Central memory CD8-positive, alpha-beta T cell (primary cell): ENCODE measurements around the gene SANBR.

Experiments used
- ATAC-seq: fragments of 150-1000 bp; cut with Tn5 transposase; replicated peaks from 2 replicates; pipeline ENCODE4 v1.10.0; 2022; ENCODE audit warnings: mild to moderate bottlenecking, moderate FRiP score, moderate number of reproducible peaks; ENCODE audit not compliant: poor library complexity, severe bottlenecking; ENCODE audit errors: extremely low read depth
- DNase-seq, 2 donors: peaks; one replicate each; pipeline ENCODE4 v3.0.0; 2021; ENCODE audit warnings: low spot score in 2 of 2
- H3K27ac Mint-ChIP-seq: one replicate; pipeline ENCODE4 v1.8.0; 2022; ENCODE audit warnings: low read depth, mild to moderate bottlenecking, moderate library complexity, mixed read lengths
- H3K27me3 Mint-ChIP-seq: one replicate; pipeline ENCODE4 v1.8.0; 2022; ENCODE audit warnings: mixed read lengths
- H3K36me3 Mint-ChIP-seq: one replicate; pipeline ENCODE4 v1.8.0; 2022; ENCODE audit warnings: mild to moderate bottlenecking, moderate library complexity, mixed read lengths; ENCODE audit not compliant: insufficient read depth
- H3K4me1 Mint-ChIP-seq: one replicate; pipeline ENCODE4 v1.8.0; 2022; ENCODE audit warnings: mixed read lengths
- H3K4me3 Mint-ChIP-seq: one replicate; pipeline ENCODE4 v1.8.0; 2022; ENCODE audit warnings: mild to moderate bottlenecking, moderate library complexity, mixed read lengths
- H3K9me3 Mint-ChIP-seq: one replicate; pipeline ENCODE4 v1.8.0; 2022; ENCODE audit warnings: mixed read lengths

The SANBR gene

GRCh38 chr2:61109291-61109690 lies 43.6 kb downstream of the SANBR start:
- peaks cover 5% of the 10 kb centered on the region for H3K36me3 Mint-ChIP-seq
- no peaks in the 10 kb centered on the region for H3K4me1 Mint-ChIP-seq
- H3K4me3 Mint-ChIP-seq = no peak overlapping the region
- no peak overlapping the region for H3K27ac Mint-ChIP-seq
- ATAC-seq (no peak), DNase-seq (no peak)
- no peaks in the 10 kb centered on the region for H3K27me3 Mint-ChIP-seq
- H3K9me3 Mint-ChIP-seq = no peaks in the 10 kb centered on the region

GRCh38 chr2:61111708-61112107 lies 46.0 kb downstream of the SANBR start:
- Mint-ChIP-seq H3K4me1 (no peaks in the 10 kb centered on the region), H3K27ac (no peak overlapping the region), H3K4me3 (no peak overlapping the region), H3K36me3 (peaks cover 5% of the 10 kb centered on the region), H3K9me3 (no peaks in the 10 kb centered on the region), H3K27me3 (no peaks in the 10 kb centered on the region)
- DNase-seq (no peak), ATAC-seq (no peak)

- H3K27me3 Mint-ChIP-seq = no peaks in the 10 kb centered on the region
- H3K36me3 Mint-ChIP-seq = peaks cover 7% of the 10 kb centered on the region
- no peak overlapping the region for H3K27ac Mint-ChIP-seq
Measured at GRCh38 chr2:61114147-61114546, 48.5 kb downstream of the SANBR start.

More at GRCh38 chr2:61114147-61114546, 48.5 kb downstream of the SANBR start:
- DNase-seq = no peak
- Mint-ChIP-seq H3K9me3 (no peaks in the 10 kb centered on the region), H3K4me3 (no peak overlapping the region), H3K4me1 (no peaks in the 10 kb centered on the region)
- no peak for ATAC-seq
